SK-N-SH treated with all-trans-retinoic acid at 6 μM for 48 hours (cell line): Measurements from ENCODE around the gene RTL9.

ENCODE experiments used
- CSDC2 ChIP-seq: fragments of 250-450 bp; sonication (Bioruptor Pico); IDR thresholded peaks from 2 replicates; pipeline ENCODE4 v1.5.0; 2020; ENCODE audit warnings: mild to moderate bottlenecking, moderate library complexity
- GLIS3 ChIP-seq: fragments of 250-450 bp; sonication (Bioruptor Pico); IDR thresholded peaks from 2 replicates; pipeline ENCODE4 v1.5.0; 2020; ENCODE audit warnings: mild to moderate bottlenecking, moderate library complexity
- PPARA ChIP-seq: fragments of 250-450 bp; sonication (Bioruptor Pico); IDR thresholded peaks from 2 replicates; pipeline ENCODE4 v1.5.0; 2020; ENCODE audit warnings: mild to moderate bottlenecking, borderline replicate concordance
- SNAI2 ChIP-seq: fragments of 250-450 bp; sonication (Bioruptor Pico); IDR thresholded peaks from 2 replicates; pipeline ENCODE4 v1.5.0; 2020; ENCODE audit warnings: mild to moderate bottlenecking, moderate library complexity
- TCF4 ChIP-seq: fragments of 250-450 bp; sonication (Bioruptor Pico); IDR thresholded peaks from 2 replicates; pipeline ENCODE4 v1.8.0; 2021; ENCODE audit warnings: mild to moderate bottlenecking, moderate library complexity, borderline replicate concordance
- TOX ChIP-seq: fragments of 250-450 bp; sonication (Bioruptor Pico); IDR thresholded peaks from 2 replicates; pipeline ENCODE4 v1.8.0; 2021; ENCODE audit warnings: mild to moderate bottlenecking, moderate library complexity, borderline replicate concordance
- ZFP3 ChIP-seq: fragments of 250-450 bp; sonication (Bioruptor Pico); IDR thresholded peaks from 2 replicates; pipeline ENCODE4 v1.5.0; 2020; ENCODE audit warnings: mild to moderate bottlenecking, moderate library complexity
- ZFP30 ChIP-seq: fragments of 450-650 bp; formaldehyde crosslinking; IDR thresholded peaks from 2 replicates; pipeline ENCODE4 v1.5.0; 2022; ENCODE audit warnings: mild to moderate bottlenecking, moderate library complexity
- ZNF565 ChIP-seq: fragments of 450-650 bp; formaldehyde crosslinking; conservative IDR thresholded peaks from 2 replicates; pipeline ENCODE4 v1.5.0; 2020; ENCODE audit warnings: low read depth, mild to moderate bottlenecking, moderate library complexity
- ZNF8 ChIP-seq: fragments of 450-650 bp; formaldehyde crosslinking; IDR thresholded peaks from 2 replicates; pipeline ENCODE4 v1.5.0; 2020; ENCODE audit warnings: mild to moderate bottlenecking, moderate library complexity
- TF ChIP-seq, protein P1 (sequence below): fragments of 250-450 bp; sonication (Bioruptor Pico); IDR thresholded peaks from 2 replicates; pipeline ENCODE4 v1.5.0; 2020; ENCODE audit warnings: mild to moderate bottlenecking, moderate library complexity
- TF ChIP-seq, protein P2 (sequence below): fragments of 250-450 bp; sonication (Bioruptor Pico); IDR thresholded peaks from 2 replicates; pipeline ENCODE4 v1.8.0; 2020; ENCODE audit warnings: mild to moderate bottlenecking, moderate library complexity, borderline replicate concordance
- TF ChIP-seq, protein P3 (sequence below): fragments of 250-450 bp; sonication (Bioruptor Pico); IDR thresholded peaks from 2 replicates; pipeline ENCODE4 v1.8.0; 2021; ENCODE audit warnings: low read depth, mild to moderate bottlenecking, moderate library complexity, borderline replicate concordance

DNA sequence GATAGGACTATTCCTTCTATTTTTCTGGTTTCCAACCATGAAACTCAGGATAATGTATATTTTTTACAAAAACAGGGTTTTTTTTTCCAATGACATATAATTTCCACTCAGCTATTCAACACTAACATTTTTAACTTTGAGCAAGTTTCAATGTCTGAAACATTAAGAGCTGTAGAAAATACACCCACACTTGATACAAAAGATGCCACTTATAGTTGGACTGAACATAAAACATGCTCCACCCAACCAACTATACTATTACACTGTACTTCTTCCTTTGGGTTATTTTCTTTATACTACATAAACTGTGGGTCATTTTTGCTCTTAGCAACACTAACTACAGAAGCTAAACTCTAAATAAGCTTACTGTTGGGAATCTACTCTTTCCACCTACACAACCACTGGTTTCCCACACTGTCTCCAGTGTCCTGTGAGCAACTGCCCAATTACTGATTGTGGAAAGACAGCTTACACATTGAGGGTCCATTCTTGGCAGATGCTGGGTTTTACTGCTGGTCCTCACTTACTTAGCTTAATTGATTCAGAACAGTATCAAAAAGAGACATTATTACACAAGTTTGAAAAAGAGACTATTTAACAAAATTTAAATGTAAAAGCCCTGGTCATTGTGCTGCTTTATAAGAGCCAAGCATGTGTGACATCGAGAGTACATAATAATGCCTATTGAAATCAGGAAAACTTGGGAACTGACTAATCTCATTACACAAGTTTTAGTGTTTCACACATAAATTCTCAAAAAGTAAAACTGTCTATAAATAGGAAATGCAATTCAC, 47.0 kb upstream of the RTL9 start:
- TF ChIP-seq ZNF565, result no peak
- TF ChIP-seq, protein P1, sequence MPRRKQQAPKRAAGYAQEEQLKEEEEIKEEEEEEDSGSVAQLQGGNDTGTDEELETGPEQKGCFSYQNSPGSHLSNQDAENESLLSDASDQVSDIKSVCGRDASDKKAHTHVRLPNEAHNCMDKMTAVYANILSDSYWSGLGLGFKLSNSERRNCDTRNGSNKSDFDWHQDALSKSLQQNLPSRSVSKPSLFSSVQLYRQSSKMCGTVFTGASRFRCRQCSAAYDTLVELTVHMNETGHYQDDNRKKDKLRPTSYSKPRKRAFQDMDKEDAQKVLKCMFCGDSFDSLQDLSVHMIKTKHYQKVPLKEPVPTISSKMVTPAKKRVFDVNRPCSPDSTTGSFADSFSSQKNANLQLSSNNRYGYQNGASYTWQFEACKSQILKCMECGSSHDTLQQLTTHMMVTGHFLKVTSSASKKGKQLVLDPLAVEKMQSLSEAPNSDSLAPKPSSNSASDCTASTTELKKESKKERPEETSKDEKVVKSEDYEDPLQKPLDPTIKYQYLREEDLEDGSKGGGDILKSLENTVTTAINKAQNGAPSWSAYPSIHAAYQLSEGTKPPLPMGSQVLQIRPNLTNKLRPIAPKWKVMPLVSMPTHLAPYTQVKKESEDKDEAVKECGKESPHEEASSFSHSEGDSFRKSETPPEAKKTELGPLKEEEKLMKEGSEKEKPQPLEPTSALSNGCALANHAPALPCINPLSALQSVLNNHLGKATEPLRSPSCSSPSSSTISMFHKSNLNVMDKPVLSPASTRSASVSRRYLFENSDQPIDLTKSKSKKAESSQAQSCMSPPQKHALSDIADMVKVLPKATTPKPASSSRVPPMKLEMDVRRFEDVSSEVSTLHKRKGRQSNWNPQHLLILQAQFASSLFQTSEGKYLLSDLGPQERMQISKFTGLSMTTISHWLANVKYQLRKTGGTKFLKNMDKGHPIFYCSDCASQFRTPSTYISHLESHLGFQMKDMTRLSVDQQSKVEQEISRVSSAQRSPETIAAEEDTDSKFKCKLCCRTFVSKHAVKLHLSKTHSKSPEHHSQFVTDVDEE (CRISPR knock-in tag), result no peak
- TF ChIP-seq, protein P2, sequence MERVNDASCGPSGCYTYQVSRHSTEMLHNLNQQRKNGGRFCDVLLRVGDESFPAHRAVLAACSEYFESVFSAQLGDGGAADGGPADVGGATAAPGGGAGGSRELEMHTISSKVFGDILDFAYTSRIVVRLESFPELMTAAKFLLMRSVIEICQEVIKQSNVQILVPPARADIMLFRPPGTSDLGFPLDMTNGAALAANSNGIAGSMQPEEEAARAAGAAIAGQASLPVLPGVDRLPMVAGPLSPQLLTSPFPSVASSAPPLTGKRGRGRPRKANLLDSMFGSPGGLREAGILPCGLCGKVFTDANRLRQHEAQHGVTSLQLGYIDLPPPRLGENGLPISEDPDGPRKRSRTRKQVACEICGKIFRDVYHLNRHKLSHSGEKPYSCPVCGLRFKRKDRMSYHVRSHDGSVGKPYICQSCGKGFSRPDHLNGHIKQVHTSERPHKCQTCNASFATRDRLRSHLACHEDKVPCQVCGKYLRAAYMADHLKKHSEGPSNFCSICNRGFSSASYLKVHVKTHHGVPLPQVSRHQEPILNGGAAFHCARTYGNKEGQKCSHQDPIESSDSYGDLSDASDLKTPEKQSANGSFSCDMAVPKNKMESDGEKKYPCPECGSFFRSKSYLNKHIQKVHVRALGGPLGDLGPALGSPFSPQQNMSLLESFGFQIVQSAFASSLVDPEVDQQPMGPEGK (CRISPR knock-in tag), result no peak
- TF ChIP-seq ZFP3 (CRISPR knock-in tag), result no peak
- TF ChIP-seq ZFP30 (CRISPR knock-in tag), result no peak
- no peak for TF ChIP-seq ZNF8 (CRISPR knock-in tag)
- no peak for TF ChIP-seq PPARA (CRISPR knock-in tag)
- TF ChIP-seq TCF4 (CRISPR knock-in tag), result no peak
- TF ChIP-seq GLIS3 (CRISPR knock-in tag), result no peak
- no peak for TF ChIP-seq SNAI2 (CRISPR knock-in tag)
- no peak for TF ChIP-seq TOX
- TF ChIP-seq CSDC2 (CRISPR knock-in tag), result no peak
- TF ChIP-seq, protein P3, sequence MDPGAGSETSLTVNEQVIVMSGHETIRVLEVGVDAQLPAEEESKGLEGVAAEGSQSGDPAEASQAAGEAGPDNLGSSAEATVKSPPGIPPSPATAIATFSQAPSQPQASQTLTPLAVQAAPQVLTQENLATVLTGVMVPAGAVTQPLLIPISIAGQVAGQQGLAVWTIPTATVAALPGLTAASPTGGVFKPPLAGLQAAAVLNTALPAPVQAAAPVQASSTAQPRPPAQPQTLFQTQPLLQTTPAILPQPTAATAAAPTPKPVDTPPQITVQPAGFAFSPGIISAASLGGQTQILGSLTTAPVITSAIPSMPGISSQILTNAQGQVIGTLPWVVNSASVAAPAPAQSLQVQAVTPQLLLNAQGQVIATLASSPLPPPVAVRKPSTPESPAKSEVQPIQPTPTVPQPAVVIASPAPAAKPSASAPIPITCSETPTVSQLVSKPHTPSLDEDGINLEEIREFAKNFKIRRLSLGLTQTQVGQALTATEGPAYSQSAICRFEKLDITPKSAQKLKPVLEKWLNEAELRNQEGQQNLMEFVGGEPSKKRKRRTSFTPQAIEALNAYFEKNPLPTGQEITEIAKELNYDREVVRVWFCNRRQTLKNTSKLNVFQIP, result no peak
